Measurements from ENCODE around the gene PPP5C. TPM values are rescaled to one million over a fixed set of nuclear protein-coding genes. Genes with fewer than 3 reads are reported as not detected.

Gene PPP5C
- total RNA-seq, 1 donor from 2014 or later = 57.7 TPM

- intact Hi-C loops (cut with micrococcal nuclease) = no loop called here
- Mint-ChIP-seq H3K27ac (no peak overlapping the region), H3K4me1 (no peaks in the 10 kb centered on the region), H3K27me3 (no peaks in the 10 kb centered on the region), H3K4me3 (no peak overlapping the region), H3K9me3 (no peaks in the 10 kb centered on the region), H3K36me3 (ENCODE audit: low read depth) (peaks cover 65% of the 10 kb centered on the region)
- ChIA-PET CTCF (no interaction called here), POLR2A (no interaction called here)
- no peak for TF ChIP-seq CTCF (IDR thresholded peaks at IDR 0.05)
- DNase-seq (no peak), ATAC-seq (ENCODE audit: low read depth) (no peak)
These were observed 43.4 kb downstream of the PPP5C start for GRCh38 chr19:46390121-46390858.

GRCh38 chr19:46390866-46391265 lies 44.0 kb downstream of the PPP5C start:
- CTCF ChIA-PET = no interaction called here
- Mint-ChIP-seq H3K27ac (no peak overlapping the region), H3K27me3 (no peaks in the 10 kb centered on the region), H3K4me3 (no peak overlapping the region), H3K9me3 (no peaks in the 10 kb centered on the region), H3K36me3 (ENCODE audit: low read depth) (peaks cover 61% of the 10 kb centered on the region), H3K4me1 (peaks cover 3% of the 10 kb centered on the region)
- POLR2A ChIA-PET = no interaction called here
- TF ChIP-seq CTCF (IDR thresholded peaks at IDR 0.05) = no peak
- intact Hi-C loops (cut with micrococcal nuclease) = no loop called here
- no peak for DNase-seq
- ATAC-seq (ENCODE audit: low read depth) = no peak

GRCh38 chr19:46391296-46392251 lies 44.7 kb downstream of the PPP5C start:
- no peak for ATAC-seq (ENCODE audit: low read depth)
- Mint-ChIP-seq H3K4me1 (peaks cover 3% of the 10 kb centered on the region), H3K27me3 (no peaks in the 10 kb centered on the region), H3K36me3 (ENCODE audit: low read depth) (peaks cover 56% of the 10 kb centered on the region), H3K9me3 (no peaks in the 10 kb centered on the region), H3K4me3 (no peak overlapping the region), H3K27ac (no peak overlapping the region)
- POLR2A ChIA-PET = no interaction called here
- CTCF ChIA-PET = no interaction called here
- intact Hi-C loops (cut with micrococcal nuclease) = no loop called here
- TF ChIP-seq CTCF (IDR thresholded peaks at IDR 0.05) = no peak
- DNase-seq = no peak

GRCh38 chr19:46392252-46392801 lies 45.4 kb downstream of the PPP5C start:
- CTCF ChIA-PET = no interaction called here
- no peak overlapping the region for H3K27ac Mint-ChIP-seq
- no peaks in the 10 kb centered on the region for H3K27me3 Mint-ChIP-seq
- ATAC-seq (ENCODE audit: low read depth) (no peak), DNase-seq (no peak)
- TF ChIP-seq CTCF (IDR thresholded peaks at IDR 0.05) = no peak
- POLR2A ChIA-PET = no interaction called here
- no peaks in the 10 kb centered on the region for H3K9me3 Mint-ChIP-seq
- H3K36me3 Mint-ChIP-seq (ENCODE audit: low read depth) = peaks cover 48% of the 10 kb centered on the region
- peaks cover 3% of the 10 kb centered on the region for H3K4me1 Mint-ChIP-seq
- no peak overlapping the region for H3K4me3 Mint-ChIP-seq
- intact Hi-C loops (cut with micrococcal nuclease) = no loop called here

- peaks cover 3% of the 10 kb centered on the region for H3K27me3 Mint-ChIP-seq
- no peak overlapping the region for H3K27ac Mint-ChIP-seq
- intact Hi-C loops (cut with micrococcal nuclease) = no loop called here
- peaks cover 43% of the 10 kb centered on the region for H3K36me3 Mint-ChIP-seq (ENCODE audit: low read depth)
- ChIA-PET CTCF (no interaction called here), POLR2A (no interaction called here)
- no peak for ATAC-seq (ENCODE audit: low read depth)
- H3K4me3 Mint-ChIP-seq = no peak overlapping the region
- no peaks in the 10 kb centered on the region for H3K9me3 Mint-ChIP-seq
- DNase-seq = no peak
- TF ChIP-seq CTCF (IDR thresholded peaks at IDR 0.05) = no peak
- peaks cover 3% of the 10 kb centered on the region for H3K4me1 Mint-ChIP-seq
These were observed 46.0 kb downstream of the PPP5C start for GRCh38 chr19:46392837-46393236.
